Central memory CD4-positive, alpha-beta T cell (primary cell): ENCODE data around the gene LATS2.

Source experiments
- DNase-seq: peaks from one replicate; pipeline ENCODE4 v3.0.0; 2022

LATS2 gene

GRCh38 chr13:21046203-21046602 is 15.2 kb downstream of the LATS2 start:
- no peak for DNase-seq

GRCh38 chr13:21045100-21045499 is 16.3 kb downstream of the LATS2 start:
- no peak for DNase-seq

- DNase-seq = no peak
Observed at GRCh38 chr13:21043898-21044297, 17.5 kb downstream of the LATS2 start.

- DNase-seq = no peak
Observed at GRCh38 chr13:21040120-21040826, 21.1 kb downstream of the LATS2 start.

- no peak for DNase-seq
Observed at GRCh38 chr13:21039097-21039800, 22.1 kb downstream of the LATS2 start.

- DNase-seq = no peak
Observed at GRCh38 chr13:21037656-21038055, 23.7 kb downstream of the LATS2 start.

- DNase-seq = no peak
Observed at GRCh38 chr13:21035498-21035897, 25.9 kb downstream of the LATS2 start.

GRCh38 chr13:21034603-21035191 is 26.7 kb downstream of the LATS2 start:
- DNase-seq = no peak

- no peak for DNase-seq
Observed at GRCh38 chr13:21033856-21034602, 27.4 kb downstream of the LATS2 start.

- no peak for DNase-seq
Observed at GRCh38 chr13:21033212-21033840, 28.1 kb downstream of the LATS2 start.

GRCh38 chr13:21032656-21033055 is 28.7 kb downstream of the LATS2 start:
- no peak for DNase-seq

- DNase-seq = no peak
Observed at GRCh38 chr13:21031594-21032275, 29.7 kb downstream of the LATS2 start.

GRCh38 chr13:21025539-21025938 is 35.8 kb downstream of the LATS2 start:
- no peak for DNase-seq

- DNase-seq = no peak
Observed at GRCh38 chr13:21022056-21022979, 39.1 kb downstream of the LATS2 start.

GRCh38 chr13:21020581-21020980 is 40.8 kb downstream of the LATS2 start:
- no peak for DNase-seq

- DNase-seq = no peak
Observed at GRCh38 chr13:21020176-21020575, 41.2 kb downstream of the LATS2 start.

GRCh38 chr13:21018220-21018619 is 43.2 kb downstream of the LATS2 start:
- DNase-seq = no peak

GRCh38 chr13:21016487-21016886 is 44.9 kb downstream of the LATS2 start:
- DNase-seq = no peak

- no peak for DNase-seq
Observed at GRCh38 chr13:21015284-21015683, 46.1 kb downstream of the LATS2 start.

GRCh38 chr13:21014502-21015170 is 46.8 kb downstream of the LATS2 start:
- DNase-seq = no peak

- DNase-seq = no peak
Observed at GRCh38 chr13:21014139-21014501, 47.3 kb downstream of the LATS2 start.
